ENCODE results near the gene MCM3AP.

DNA sequence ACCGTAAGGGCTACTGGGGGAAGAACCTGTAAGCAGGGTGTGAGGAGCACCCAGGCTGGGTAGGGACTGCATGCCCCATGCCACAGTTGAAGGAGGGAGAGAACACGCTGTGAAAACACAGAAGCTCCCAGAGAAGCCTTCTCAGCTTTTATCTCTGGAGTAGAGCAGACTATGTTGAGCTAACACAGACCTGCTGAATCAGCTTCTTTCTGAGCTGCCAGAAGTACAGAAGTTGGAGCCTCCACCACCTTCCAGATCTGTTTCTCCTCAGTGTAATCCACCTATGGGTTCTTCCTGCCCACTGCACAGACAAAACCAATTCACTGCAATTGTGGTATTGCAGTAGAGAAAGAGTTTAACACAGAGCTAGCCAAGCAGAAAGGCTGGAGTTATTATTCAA is 6.2 kb upstream of the MCM3AP start:
- TF ChIP-seq, protein P1, sequence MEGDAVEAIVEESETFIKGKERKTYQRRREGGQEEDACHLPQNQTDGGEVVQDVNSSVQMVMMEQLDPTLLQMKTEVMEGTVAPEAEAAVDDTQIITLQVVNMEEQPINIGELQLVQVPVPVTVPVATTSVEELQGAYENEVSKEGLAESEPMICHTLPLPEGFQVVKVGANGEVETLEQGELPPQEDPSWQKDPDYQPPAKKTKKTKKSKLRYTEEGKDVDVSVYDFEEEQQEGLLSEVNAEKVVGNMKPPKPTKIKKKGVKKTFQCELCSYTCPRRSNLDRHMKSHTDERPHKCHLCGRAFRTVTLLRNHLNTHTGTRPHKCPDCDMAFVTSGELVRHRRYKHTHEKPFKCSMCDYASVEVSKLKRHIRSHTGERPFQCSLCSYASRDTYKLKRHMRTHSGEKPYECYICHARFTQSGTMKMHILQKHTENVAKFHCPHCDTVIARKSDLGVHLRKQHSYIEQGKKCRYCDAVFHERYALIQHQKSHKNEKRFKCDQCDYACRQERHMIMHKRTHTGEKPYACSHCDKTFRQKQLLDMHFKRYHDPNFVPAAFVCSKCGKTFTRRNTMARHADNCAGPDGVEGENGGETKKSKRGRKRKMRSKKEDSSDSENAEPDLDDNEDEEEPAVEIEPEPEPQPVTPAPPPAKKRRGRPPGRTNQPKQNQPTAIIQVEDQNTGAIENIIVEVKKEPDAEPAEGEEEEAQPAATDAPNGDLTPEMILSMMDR (IDR thresholded peaks at IDR 0.05; ENCODE audit: low read depth, low read length, poor library complexity, severe bottlenecking) = no peak
- no peak for TF ChIP-seq EZH2phosphoT487 (IDR thresholded peaks at IDR 0.05; ENCODE audit: borderline replicate concordance, low read length)

Measured in DOHH2 (cell line).